Lower leg skin (tissue), 3 donors: Measurements from ENCODE around the gene VWA5B1.

Experiments used
- CTCF ChIP-seq, 3 donors: fragments of 450-650 bp; IDR thresholded peaks; one replicate each; pipeline ENCODE4 v1.5.1; 2016; ENCODE audit warnings: antibody characterized with exemption in 3 of 3, mild to moderate bottlenecking in 3 of 3, moderate library complexity in 2 of 3
- POLR2A ChIP-seq, 2 donors: fragments of 450-650 bp; IDR thresholded peaks; one replicate each; pipeline ENCODE4 v1.6.1; 2016 to 2017; ENCODE audit warnings: antibody characterized with exemption in 2 of 2, mild to moderate bottlenecking in 1 of 2, moderate library complexity in 1 of 2

- TF ChIP-seq POLR2A (IDR thresholded peaks at IDR 0.05) (no peak), CTCF (IDR thresholded peaks at IDR 0.05) (no peak)
Observed at GRCh38 chr1:20385630-20386029, 95.0 kb downstream of the VWA5B1 start.
